Retina (tissue), 1 donor: ENCODE results near the gene GCC2.
"Not testable (repeated sequence)": the region's sequence is repeated elsewhere in the genome, so short reads cannot be mapped to it uniquely, and the experiment has no call there.

Source experiments
- DNase-seq: peaks from one replicate; pipeline ENCODE4 v3.0.0-alpha.2; 2016

Gene GCC2

DNA sequence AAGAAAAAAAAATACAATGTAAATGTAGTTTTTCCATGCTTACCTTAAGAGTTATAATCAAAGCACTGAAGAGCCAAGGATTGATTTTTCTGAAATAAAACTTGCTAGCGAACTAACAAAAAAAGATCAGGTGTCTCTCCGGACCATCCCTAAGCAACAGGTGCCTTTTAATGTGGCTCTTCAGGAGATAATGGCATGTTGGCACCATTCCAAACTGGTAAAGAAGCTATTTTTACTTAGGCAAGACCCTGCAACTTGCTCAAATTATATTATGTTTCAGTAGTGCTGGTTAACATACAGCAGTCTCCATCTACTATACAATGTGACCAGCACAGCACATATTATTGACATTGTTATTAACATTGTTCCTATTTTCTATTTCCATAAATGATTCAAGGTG, 2.3 kb upstream of the GCC2 start:
- no peak for DNase-seq

DNA sequence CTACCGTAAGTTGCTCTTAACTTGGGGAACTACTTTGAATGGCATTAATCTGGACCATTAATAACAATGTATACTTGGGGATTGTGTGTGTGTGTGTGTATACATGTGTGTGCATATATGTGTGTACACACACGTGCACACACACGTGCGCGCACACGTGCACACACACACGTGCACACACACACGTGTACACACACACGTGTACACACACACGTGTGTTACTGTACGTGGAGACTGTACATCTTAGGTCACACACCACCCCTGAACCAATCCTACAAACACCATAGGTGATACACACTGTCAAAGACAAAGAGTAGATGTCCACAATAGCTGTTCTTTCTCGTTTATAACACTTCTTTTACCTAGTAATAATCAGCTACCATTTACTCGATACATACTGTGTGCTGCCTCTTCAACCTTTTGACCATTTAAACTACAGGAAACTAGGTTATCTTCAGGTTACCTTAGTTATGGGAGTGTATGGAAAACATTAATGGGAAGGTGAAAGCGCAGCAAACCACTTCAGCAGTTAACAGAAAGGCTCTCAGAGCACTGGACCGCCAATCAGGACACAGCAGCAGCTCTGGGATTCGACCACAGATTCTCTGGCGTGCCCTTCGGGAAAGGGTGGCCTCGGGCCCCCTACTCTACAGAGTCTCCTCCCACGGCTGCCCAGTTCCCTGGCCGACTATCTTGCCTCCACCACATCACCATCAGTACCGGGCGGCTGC, 894 bp upstream of the GCC2 start:
- no peak for DNase-seq

DNA sequence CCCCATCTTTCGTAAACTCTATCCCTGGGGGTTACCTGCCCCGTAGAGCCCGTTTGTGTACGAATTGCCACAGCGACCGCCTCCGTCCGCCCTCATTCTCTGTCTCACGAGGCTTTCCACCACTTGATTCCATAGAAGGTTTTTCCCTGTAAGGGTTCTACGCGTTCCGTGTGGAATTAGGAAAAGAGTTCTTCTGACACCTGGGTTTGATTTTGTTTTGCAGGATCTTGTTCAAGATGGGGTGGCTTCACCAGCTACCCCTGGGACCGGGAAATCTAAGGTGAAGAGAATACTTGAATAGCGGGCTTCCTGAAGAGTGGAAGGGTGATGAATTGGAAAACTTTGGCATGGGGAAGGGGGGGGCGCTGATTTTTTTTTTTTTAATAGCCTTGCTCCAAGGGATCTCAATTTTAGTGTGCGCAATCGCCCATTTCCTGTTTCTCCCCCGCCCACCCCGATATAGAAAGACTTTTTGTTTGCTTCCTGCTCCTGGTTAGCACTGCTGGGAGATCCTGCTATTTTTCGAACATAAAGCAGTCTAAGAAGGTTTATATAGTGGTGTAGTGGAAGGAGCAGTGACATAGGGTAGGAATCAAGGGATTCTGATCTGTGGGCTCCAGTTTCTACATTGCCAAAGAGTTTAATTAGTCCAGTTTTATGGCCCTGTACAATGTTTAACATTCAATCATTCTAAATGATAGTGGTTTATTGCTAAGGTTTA, 564 bp downstream of the GCC2 start:
- DNase-seq: no peak

DNA sequence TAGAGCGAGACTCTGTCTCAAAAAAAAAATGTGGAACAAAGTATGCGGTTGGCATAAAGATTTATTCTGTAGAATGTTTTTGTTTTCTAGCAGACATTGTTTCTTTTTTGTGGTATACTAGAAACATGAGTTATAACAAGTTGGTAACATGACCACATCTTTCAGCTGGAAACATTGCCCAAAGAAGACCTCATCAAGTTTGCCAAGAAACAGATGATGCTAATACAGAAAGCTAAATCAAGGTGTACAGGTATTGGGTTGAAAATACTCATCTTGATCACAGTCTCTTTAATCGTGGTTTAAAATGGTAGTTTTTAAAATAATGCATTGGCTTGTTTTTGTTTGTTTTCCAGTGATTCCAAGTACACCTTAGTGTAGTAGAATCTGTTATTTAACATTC, 1.9 kb downstream of the GCC2 start:
- DNase-seq: no peak

DNA sequence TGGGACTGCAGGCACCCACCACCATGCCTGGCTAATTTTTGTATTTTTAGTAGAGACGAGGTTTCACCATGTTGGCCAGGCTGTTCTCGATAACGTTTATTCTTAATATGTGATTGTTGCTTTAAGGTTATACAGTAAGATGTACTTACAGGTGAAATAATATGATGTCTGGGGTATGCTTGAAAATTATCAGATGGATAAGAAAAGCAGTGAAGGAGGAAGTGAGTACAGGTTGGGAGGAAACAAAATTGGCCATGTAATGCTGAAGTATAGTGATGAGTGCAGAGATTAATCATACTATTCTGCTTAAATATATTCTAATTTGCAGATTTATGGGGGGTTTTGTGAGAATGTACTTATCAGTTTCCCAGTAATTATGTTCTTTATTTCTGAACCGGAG, 3.0 kb downstream of the GCC2 start:
- DNase-seq: no peak

DNA sequence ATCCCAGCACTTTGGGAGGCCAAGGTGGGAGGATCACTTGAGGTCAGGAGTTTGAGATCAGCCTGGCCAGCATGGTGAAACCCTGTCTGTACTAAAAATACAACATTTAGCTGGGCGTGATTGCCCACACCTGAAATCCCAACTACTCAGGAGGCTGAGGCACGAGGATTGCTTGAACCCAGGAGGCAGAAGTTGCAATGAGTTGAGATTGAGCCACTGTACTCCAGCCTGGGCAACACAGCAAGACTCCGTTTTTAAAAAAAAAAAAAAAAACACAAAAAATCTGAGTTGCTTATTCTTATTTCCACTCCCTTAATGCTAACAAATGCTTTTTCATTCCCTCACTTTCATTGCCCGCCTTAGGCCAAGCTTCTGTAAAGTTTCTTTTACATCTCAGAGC, 4.5 kb downstream of the GCC2 start:
- not testable (repeated sequence) for DNase-seq

DNA sequence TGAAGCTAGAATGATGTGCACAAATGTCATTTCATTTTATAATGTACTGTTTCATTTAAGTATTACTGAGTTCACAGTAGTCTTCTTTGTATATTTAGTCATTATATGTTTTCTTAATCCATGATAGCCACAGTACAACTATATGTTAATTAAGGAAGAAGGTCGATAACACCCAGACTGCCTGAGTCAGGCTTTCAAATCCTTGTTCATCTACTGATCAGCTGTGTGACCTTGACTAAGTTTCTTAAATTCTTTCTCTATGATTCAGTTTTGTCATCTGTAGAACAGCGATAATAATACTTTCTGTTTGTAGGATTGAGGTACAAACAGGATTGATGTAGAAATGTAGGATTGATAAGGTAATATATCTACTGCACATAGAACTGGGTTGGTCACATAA, 5.4 kb downstream of the GCC2 start:
- DNase-seq: no peak

DNA sequence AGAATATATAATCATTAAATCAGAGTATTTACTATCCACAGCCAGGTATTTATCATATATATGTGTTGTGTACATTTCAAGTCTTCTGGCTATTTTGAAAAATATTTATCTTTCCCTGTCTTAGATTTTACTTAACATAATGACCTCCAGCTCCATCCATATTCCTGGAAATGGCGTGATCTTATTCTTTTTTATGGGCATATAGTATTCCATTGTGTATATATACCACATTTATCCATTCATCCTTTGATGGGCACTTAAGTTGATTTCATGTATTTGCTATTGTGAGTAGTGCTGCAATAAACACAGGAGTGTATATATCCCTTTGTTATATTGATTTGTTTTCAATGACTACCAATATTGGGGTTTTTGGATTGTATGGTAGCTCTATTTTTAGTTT, 6.6 kb downstream of the GCC2 start:
- DNase-seq: no peak

DNA sequence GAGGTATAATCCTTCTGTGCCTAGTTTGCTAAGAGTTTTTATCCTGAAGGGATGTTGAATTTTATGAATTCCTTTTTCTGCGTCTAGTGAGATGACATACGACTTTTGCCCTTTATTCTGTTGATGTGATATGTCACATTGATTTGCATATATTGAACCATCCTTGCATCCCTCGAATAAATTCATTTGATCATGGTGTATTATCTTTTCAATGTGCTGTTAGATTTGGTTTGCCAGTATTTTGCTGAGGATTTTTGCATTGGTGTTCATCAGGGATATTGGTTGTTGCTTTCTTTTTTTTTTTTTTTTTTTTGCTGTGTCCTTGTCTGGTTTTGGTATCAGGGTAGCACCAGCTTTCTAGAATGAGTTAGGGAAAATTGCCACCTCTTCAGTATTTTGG, 9.1 kb downstream of the GCC2 start:
- DNase-seq: no peak

DNA sequence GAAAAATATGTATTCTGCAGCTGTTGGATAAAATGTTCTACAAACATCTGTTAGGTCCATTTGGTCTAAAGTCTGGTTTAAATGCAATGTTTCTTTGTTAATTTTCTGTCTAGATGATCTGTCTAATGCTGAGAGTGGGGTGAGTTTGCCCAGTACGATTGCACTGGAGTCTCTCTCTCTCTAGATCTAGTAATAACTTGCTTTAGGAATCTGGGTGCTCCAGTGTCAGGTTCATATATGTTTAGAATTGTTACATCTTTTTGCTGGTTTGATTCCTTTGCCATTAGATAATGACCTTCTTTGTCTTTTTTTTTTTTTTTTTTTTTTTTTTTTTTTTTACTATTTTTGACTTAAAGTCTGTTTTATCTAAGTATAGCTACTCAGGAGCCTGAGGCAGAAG, 10.4 kb downstream of the GCC2 start:
- DNase-seq: no peak

DNA sequence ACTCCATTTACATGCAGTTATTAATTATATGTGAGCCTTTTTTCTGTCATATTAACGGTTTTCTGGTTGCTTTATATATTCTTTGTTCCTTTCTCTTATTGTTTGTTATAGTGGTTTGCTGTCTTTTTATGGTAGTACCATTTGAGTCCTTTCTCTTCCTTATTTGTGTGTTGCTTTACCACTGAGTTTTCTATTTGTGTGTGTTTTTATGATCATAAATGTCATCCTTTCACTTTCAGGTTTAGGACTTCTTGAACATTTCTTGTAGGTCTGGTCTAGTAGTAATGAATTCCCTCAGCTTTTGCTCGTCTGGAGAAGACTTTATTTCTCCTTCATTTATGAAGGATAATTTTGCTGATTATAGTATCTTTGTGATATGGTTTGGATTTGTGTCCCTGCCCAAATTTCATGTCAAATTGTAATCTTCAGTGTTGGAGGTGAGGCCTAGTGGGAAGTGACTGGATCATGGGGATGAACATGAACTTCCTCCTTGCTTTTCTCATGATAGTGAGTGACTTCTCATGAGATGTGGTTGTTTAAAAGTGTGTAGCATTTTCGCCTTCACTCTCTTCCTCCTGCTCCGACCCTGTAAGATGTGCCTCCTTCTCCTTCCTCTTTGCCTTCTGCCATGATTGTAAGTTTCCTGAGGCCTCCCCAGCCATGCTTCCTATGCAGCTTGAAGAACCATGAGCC, 11.5 kb downstream of the GCC2 start:
- no peak for DNase-seq

DNA sequence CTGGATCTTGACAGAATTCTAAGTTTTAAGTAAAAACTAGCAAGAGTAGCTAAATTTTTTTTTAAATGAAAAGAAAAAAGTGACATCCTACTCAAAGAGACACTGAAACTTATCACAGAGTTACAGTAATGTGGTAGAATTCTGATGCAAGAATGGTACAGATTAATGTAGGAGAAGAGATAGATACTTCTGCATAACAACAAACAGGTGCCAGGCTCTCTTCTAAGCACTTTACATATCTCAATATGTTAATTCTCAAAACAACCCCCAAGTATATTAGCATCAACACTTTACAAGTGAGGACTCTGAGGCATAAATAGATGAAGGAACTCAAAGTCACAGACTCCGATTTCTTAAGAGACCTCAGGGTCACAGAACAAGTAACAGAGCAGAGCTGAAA, 28.1 kb downstream of the GCC2 start:
- no peak for DNase-seq

DNA sequence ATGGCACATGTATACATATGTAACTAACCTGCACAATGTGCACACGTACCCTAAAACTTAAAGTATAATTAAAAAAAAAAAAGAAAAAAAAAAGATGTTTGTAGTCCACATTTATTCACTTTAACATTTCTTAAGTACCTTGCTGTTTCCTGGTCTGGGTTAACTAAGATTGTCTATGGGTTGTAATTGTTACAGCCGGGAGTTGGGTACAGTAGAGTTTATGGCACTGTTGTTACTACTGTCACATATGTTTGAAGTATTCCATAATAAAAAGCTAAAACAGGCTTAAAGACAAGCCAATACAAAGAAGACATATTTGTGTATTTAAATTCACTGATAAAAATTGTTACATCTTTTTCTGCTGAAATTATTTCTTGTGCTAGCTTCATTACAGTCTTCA, 36.2 kb downstream of the GCC2 start:
- no peak for DNase-seq

DNA sequence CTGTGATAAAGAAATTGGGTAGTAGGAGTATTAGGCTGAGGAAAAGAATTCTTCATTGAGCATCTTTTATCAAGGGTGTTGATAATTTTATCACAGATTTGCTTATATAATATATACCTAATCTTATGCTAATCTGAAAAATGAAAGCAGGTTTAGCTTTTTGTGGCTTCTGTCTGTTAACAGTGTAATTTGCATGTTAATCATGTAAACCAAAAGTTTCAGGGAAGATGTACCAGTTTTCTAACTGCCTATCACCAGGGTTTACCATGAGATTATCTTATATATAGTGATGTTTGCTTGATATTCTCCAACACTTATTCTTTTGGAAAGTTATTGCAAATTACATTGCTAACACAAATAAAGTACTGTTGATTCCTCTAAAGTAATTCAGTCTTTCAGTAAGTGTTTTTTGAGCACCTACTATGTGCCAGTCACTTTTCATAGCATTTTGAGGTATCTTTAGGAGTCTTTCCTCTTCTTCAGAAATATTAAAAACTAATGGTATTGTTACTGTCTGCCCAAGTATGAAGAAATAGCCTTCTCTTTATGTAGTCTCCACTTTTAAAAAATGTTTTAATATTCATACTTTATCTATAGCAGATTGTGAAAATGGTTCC, 41.6 kb downstream of the GCC2 start:
- DNase-seq: no peak

DNA sequence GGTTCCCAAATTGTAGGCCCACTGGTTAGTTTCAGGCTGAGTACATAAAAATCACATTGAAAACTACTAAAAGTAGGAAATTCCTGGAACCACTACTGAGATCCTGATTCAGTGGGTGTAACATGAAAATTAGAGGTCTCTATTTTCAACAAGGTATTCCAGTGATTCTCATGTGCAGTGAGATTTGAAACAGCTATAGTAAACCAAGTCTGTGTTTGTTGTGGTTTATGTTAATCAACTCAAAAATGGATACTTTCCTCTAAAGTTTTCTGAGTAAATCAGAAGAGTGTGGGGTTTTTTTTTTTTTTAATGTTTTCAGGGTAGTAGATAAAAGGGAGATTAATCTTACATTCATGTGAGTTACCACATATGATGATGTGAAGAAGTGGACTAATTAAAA, 42.8 kb downstream of the GCC2 start:
- DNase-seq: no peak

DNA sequence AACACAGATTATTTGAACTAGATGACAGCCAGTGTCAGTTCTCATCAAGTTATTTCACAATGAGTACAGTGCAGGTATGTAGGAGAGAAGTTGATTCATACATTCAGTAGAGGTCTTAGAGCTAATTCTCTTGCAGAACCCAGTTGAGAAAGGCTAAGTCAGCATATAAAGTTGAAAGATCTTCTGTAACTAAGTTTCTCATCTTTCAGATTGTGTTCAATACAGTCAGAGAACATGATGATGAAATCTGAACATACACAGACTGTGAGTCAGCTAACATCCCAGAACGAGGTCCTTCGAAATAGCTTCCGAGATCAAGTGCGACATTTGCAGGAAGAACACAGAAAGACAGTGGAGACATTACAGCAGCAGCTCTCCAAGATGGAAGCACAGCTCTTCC, 43.4 kb downstream of the GCC2 start:
- no peak for DNase-seq

DNA sequence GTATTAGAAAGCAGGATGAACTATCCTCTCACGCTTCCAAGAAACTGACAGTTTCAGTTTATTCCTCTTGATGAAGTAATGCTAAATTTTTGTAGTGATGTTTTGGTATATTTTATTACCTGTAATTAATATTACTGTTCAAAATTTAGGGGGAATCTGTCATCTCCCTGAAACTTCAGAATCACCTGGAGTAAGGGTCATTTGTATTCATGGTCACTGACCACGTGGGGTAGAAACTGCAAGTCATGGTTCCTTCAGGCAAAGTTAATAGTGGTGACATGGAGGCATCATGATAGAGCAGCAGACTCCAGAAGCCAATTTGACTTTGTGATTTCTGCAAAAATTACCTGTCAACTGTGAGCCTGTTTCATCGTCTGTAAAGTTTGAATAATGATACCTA, 47.2 kb downstream of the GCC2 start:
- not testable (repeated sequence) for DNase-seq

DNA sequence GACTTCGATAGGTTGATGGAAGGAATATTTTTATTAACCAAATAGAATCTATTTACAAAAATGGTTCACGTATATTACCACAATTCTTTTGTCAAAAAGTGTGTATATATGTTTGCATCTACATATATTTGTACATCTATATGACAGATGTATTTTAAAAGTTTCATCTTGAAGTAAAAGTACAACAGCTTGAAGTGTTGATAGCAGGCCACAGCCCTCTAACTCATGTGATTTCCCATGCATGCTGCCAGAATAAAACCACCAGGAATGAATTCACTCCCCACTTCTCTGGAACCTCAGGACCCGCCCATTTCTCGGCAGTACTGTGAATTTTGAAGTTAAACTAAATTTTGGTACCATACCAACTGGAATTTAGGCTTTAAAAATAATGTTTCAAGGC, 58.6 kb downstream of the GCC2 start:
- DNase-seq: not testable (repeated sequence)

DNA sequence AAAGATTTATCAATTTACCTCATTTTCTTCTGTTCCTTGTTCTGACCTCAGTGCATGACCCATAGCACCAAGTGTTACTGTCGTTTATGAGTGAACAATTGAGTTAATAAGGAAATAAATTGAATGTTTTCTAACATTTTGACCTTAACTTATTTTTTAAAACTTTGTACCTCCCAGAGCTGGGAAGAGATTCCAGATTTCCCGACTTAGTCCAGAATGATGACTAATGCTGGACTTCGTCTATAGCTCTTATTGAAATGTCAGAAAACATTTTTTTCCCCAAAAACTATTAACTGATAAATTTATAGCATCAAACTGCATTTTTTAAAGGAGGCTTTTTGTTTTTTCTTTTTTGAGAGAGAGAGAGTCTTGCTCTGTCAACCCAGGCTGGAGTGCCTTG, 63.4 kb downstream of the GCC2 start:
- DNase-seq: not testable (repeated sequence)

DNA sequence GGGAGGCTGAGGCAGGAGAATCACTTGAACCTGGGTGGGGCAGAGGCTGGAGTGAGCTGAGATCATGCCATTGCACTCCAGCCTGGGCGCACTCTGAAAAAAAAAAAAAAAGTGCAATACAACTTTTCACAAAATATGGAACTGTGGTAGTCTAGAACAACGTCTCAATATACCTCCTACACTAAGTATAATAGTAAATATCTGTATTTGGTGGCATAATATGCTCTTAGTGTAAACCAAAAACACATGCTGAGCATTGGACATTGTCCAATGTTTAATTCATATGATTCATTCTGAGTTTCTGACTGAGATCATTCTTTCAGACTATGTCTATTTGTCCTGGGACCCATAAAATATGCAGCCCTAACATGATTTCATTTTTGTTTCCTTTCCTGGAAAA, 65.5 kb downstream of the GCC2 start:
- not testable (repeated sequence) for DNase-seq

DNA sequence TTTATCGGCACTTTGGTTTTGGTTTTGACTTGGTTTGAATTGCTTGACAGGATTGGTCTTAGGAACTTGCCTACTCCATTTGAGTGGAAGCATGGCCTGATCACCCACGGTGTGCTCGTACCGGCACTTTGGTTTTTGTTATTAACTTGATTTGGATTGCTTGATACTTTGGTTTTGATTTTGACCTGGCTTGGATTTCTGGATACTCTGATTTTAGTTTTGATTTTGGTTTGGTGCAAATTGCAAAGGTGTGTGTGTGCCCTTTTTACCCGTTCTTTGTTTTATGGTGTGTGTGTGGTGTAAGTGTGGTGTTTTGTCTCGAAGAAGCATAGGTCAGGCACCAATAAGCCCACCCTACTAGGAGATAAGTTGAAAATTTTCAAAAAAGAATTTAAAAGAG, 75.7 kb downstream of the GCC2 start:
- DNase-seq: not testable (repeated sequence)

DNA sequence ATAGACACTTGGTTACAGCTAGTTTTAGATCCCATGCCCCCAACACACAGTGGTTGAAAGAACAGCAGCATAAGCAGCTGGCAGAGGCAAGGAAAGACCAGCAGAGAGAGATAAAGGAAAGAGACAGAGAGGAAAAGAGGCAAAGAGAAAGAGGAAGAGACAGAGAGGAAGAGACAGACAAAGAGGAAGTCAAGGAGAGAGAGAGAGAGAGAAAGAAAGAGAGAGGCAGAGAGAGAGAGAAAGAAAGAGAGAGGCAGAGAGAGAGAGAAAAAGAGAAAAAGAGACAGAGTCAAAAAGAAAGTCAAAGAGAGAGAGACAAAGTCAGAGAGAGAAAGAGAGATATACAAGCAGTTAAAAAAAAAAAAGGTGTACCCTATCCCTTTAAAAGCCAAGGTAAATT, 76.3 kb downstream of the GCC2 start:
- not testable (repeated sequence) for DNase-seq

DNA sequence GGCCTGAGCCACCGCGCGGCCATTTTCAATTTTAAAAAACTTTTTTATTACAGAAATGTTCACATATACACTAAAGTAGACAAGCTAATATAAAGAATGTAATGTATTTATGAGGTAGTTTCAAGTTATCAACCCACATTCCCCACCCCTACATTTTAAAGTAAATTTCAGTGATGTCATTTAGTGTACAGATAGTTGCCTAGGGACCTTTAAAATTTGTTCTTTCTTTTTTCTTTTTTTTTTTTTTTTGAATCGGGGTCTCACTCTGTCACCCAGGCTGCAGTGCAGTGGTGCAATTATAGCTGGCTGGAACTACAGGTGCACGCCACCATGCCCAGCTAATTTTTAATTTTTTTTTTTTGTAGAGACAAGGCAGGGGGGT, 82.7 kb downstream of the GCC2 start:
- no peak for DNase-seq
